SW480 (cell line): ENCODE data around the gene CCL3.
A peak's percentile ranks its signal among the peaks of the same experiment; 100 is the strongest.
"Not testable (repeated sequence)": the region's sequence is repeated elsewhere in the genome, so short reads cannot be mapped to it uniquely, and the experiment has no call there.

Experiments
- DNase-seq: peaks from one replicate; pipeline ENCODE4 v3.0.0-alpha.2; 2016; ENCODE audit warnings: low spot score

CCL3 gene

DNA sequence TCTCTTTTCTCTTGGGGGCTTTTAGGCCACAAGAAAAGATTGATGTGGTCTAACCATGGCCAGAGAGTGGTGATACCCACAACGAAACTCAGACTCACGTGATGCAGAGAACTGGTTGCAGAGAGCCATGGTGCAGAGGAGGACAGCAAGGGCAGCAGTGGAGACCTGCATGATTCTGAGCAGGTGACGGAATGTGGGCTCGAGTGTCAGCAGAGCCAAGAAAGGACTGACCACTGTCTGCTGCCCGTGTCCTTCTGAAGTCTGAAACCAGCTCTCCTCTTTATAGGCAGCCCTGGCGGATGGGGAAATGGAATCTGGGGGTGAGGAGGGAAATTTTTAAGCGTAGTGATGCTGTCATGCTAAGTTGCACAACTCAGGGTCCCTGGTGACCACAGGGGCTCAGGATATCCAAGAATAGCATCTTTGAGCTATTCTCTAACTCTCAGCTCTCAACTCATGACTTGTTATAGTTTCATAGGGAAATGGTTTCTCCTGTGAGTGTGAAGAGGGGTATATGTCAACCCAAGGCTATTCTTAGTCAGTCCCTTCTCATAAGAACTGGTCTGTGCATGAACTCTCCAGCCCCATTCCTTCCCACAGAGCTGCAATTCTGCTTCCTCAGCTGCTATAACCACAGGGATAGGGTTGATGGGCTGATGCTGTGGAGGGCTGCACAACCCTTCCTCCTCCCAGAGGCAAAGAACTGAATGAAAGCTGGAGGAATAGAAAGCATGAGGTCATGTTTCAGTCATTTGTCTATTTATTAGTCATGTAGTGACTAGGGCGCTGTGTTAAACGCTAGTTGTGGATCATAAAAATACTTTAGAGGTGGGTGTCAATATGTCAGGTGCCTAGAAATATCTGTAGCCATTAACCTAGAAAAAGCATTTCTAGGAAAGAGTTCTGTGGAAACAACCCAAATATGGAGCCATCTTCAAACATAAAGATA lies at the start of gene CCL3:
Gene CCL3, minus strand, starts transcription at position 256 of the 949 bp plus-strand sequence. Its CDS starts 85 bp downstream, at position 171.
- DNase-seq, result no peak

DNA sequence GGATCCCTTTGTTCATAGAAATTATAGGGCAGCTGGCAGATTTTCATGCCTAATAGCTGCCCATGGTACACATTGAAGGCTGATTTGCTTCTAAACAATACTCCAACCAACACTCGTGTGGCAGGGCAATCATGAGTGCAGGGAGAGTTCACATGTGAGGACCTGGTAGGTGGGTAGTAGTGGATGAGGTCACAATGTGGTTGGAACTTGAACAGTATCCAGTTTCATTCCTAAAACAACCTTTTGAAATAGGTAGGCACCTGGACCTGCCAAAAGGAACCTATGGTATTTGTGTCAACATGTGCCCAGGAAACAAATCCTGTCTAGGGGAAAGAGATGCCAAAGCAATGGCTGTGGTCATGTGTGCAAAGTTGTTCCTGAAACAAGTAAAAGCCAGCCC lies 46.5 kb upstream of the CCL3 start:
- peak; percentile 75 for DNase-seq

DNA sequence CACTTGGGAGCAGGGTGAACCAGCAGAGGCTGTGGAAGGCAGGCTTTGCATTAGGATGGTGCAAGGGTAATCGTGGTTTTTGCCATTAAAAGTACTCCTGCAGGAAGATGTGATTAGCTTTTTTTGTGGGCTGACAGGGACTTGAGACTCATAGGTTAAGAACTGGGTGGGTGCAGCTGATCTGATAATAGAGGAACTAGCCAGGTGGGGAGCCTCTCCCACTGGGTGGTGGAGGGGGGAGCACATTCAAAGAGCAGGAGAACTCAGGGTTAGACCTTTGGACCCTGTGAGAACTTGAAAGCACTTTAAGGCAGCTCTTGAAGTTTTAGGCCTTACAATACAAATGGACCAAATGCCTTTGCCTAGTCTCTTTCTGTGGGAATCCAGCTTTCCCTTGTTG lies 46.1 kb upstream of the CCL3 start:
- no peak for DNase-seq

DNA sequence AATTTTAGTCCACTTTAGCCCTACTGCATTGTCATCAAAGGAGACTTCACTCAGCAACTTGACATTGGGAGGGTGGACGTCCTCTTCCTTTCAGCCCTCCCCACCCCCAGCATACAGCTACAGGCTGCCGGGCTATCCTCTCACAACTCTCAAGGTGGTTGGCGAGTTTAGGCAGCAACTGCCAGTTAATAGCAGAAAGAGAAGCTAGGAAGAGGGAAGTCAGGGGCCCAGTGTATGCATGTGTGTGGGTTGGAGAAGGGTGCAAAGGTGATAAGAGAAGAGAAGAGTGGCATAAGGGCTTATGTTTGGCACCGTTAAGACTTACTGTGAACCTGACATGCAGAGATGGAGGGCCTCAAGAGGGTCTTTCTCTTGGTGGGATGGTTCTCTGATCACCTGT lies 45.5 kb upstream of the CCL3 start:
- no peak for DNase-seq

DNA sequence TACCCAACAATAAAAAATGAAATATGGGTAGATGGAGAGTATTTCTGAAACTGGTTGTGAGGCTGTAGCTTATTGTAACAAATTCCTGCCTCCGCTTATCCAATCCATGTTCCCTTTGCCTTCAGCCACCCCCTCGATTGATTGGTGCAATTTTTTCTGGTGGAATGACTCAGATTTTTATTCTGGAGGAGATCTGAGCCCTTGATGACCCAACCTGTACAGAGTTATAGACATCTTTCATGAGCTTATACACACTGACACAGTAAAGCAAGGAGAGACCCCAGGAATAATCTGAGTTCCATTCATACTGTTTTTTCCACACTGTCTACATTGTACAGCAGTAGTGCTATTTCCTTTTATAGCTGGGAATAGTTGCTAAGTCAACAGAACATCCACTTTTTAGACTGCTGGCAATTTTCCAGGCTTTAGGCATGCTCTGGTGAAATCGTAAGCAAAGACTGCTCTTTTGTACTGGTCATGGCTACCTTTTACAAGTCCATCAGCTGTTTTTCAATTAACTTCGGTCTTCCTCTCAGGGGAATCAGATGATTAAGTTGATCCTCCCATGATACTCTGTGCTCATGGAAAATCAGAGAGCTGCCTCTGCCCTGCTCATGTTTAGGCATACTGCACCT lies 43.8 kb upstream of the CCL3 start:
- DNase-seq, result no peak

DNA sequence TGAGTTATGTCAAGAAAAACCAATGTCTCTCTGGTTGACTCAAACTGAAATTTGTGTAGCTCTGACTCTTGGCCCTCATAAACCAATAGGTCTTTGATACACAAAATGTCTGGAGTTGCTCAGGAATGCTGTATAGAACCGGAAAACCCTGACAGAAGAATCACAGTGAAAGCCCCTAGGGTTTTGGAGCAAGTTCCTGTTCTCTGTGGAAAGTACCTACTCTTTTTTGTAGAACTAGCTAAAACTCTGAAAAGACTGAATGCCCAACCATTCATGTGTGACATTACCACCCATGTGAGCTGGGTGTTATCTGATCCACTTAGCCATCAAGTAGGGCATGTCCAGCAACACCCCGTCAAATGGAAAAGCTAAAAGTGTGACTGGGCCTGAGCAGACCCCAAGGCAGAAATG lies 42.5 kb upstream of the CCL3 start:
- DNase-seq, result no peak

DNA sequence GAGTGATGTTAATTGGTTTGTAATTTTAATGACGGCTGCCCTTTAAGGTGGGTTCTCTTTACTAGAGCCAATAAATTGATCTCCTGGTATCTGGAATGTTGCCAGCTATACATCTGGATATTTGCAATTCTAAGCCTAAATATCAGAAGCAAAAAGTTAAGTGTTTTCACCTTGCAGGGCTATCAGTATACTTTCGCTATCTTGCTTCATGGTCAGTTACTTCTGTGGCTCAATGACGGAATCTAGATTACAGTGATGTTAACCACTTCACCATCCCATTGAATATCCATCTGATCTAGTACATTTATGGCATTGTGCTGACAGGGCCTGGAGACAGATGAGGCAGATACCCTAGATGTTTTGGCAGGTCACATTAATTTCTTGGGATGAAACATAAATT lies 42.0 kb upstream of the CCL3 start:
- DNase-seq, result no peak

DNA sequence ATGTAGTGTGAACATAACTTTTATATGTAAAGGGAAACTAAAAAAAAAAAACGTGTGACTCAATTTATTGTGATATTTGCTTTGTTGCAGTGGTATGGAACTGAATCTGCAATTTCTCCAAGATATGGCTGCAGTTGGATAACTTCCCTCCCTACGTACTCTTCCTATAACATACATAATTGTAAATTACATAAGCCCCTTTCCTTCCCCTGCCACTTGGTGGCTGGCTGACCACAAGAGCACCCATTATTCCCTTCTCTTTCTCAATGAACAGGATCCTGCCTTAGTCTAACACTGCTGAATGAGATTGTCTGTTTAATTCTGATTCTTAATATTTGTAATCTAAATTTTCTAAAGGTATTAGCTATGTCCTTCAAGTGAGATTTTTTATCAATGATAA lies 41.5 kb upstream of the CCL3 start:
- peak; percentile 16 for DNase-seq

DNA sequence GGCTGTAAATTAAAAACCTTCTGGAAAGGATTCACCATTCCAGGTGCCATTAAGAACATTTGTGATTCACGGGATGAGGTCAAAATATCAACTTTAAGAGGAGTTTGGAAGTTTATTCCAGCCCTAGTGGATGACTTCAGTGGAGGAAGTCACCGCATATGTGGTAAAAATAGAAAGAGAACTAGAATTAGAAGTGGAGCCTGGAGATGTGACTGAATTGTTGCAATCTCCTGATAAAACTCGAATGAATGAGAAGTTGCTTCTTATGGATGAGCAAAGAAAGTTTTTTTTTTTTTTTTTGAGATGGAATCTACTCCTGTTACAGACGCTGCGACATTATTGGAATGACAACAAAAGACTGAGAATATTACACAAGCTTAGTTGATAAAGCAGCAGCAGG lies 40.4 kb upstream of the CCL3 start:
- no peak for DNase-seq

DNA sequence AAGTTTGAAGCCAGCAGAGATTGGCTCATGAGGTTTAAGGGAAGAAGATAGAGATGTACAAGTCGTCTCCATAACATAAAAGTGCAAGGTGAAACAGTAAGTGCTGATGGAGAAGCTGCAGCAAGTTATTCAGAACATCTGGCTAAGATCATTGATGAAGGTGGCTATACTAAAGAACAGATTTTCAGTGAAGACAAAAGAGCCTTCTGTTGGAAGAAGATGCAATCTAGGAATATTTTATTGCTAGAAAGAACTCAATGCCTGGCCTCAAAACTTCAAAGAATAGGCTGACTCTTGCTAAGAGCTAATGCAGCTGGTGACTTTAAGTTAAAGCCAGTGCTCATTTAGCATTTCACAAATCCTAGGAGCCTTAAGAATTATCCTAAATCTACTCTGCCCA lies 39.7 kb upstream of the CCL3 start:
- DNase-seq, result no peak

DNA sequence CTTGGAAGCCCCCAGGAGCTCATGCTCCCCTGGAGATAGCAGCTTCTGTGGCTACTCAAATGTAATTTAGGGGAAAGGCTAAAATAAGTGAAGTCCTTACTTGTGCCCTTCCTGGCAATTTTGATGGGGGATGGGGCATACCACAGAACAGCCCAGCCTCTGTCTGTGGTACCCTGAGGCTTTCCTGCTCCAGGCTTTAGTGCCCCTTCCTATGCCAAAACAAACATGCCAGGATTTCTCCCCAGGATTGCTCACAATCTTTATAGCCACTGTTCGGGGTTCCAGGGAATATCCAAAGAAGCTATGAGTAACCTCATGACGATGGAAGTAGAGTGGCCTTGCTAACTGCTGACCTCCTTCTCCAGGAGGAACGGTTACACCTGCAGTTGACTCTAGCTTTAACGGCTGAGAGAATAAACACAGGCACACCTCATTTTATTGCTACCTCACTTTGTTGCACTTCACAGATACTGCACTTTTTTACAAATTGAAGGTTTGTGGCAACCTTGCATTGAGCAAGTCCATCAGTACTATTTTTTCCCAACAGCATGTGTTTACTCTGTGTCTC lies 38.6 kb upstream of the CCL3 start:
- no peak for DNase-seq

DNA sequence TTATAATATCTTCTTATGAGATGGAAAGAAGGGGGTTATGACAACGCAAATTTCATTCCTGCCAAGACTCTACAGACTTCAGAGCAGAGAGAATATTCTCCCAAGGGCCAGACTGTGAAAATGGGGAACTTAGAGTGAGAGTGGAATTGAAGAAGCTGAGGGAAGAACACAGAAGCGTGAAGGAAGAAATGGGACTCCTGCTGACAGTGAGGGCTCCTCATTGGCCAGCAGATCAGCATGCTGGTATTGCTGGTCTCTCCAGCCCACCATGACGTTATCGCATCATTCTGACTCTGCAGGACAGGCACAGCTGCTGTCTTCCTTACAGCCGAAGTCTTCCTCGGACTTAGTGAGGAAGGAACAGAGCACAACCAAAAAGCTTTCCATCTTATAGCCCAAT lies 38.0 kb upstream of the CCL3 start:
- DNase-seq, result no peak

DNA sequence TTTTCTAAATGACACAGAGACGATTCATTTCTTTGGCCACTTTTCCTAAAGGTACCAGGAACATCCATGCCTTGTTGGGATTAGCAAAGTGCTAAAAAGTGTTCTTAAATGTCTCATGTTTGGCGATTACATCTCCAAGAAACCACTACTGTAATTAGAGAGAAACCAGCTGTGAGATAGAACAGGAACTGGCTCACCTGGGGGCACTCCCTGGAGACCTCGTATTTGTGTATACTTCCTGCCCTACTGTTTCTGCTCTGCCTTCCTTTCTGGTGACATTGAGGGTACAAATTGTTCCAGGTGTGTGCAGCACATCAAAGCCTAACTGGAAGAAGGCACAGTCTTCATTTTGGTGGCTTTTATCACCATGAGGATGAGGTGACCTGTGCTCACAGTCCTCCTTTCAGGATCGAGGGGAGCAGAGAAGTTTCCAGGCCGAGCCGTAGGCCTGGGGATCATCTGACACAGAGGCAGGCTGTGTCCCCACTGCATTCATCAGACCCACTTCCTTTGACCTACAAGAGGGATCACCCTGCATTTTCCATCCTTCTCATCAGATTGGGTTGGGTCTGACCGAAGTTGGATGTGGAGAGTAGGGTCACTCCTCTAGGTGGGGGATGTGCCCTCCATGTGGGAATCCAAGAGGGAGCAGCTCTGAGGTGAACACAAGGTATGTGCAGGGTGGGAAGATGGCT lies 37.4 kb upstream of the CCL3 start:
- no peak for DNase-seq

DNA sequence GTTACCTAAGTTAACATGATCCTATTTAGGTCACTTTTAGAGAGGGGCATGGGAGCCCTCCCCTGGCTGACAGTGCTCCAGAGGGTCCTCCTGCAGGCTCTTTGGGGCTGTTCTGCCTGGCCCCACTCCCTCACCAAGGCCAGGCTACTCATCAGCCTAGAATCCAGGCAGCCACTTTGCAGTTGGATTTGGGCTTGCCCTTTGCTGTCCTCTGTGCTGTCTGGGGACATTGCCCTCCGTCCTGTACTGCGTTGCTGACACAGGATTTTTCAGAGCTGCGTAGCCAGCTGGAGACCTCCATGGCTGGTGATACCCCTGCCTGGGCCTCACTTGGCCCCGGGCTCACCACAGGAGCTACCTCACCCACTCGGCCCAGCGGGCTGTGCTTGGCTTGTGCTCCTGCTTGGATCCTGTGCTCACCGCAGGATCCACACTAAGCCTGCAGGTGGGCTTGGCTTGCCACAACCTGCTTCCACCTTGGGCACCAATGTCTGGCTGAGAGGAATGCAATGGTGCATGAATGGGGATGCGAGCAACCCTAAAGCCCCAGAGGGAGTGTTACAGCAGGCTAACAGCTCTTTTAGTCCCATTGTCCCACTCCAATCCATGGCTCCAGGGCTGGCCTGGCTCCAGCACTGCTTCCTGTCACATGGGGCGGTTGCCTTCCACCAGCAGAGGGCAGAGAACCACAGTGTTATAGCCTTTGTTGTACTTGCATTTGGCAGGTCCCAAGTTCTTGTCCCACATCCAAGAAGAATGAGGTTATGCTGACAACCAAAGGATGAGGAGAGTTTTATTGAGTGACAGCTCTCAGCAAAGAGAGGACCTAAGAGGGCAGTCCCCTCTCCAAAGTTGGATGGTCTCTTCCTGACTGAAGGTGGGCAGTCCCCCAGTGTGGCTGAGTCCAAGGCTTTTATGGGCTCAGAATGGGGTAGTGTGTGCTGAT lies 35.2 kb upstream of the CCL3 start:
- DNase-seq, result no peak

DNA sequence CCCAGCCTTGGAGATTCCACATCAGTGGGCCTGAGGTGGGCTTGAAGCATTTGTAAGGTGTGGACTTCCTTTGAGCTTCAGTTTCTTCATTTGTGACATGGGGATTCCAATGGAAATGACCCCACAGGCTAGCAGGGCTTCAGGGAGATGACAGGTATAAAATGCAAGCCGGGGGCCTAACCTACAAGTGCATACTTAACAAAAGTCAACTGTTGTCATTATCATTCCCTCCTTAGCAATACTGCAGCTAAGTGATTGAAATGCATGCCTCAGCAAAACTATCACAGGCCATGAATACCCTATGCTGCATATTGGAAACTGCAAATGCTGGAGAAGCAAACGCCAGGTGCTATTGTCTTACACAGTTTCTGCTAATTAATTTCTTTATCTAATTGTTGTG lies 33.5 kb upstream of the CCL3 start:
- DNase-seq, result no peak

DNA sequence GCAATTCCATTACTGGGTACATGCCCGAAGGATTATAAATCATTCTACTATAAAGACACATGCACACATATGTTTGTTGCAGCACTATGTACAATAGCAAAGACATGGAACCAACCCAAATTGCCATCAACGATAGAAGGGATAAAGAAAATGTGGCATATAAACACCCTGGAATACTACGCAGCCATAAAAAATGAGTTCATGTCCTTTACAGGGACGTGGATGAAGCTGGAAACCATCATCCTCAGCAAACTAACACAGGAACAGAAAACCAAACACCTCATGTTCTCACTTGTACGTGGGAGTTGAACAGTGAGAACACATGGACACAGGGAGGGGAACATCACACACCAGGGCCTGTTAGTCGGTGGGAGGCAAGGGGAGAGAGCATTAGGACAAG lies 31.2 kb upstream of the CCL3 start:
- not testable (repeated sequence) for DNase-seq

DNA sequence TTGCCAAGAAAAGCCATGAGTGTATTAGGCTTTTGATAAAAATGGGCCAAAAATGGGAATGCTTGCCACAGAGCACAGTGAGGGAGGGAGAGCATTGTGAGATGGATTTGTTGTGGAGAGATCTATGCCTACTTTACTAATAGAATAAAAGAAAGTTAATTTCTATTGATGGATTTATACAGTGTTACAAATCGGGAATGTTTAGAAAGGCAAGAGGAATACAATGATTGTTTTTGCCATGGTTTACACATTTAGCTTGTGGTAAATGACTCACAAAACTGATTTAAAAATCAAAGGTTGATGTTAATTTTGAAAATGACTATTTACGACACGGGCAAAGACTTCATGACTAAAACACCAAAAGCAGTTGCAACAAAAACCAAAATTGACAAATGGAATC lies 30.3 kb upstream of the CCL3 start:
- DNase-seq, result no peak

DNA sequence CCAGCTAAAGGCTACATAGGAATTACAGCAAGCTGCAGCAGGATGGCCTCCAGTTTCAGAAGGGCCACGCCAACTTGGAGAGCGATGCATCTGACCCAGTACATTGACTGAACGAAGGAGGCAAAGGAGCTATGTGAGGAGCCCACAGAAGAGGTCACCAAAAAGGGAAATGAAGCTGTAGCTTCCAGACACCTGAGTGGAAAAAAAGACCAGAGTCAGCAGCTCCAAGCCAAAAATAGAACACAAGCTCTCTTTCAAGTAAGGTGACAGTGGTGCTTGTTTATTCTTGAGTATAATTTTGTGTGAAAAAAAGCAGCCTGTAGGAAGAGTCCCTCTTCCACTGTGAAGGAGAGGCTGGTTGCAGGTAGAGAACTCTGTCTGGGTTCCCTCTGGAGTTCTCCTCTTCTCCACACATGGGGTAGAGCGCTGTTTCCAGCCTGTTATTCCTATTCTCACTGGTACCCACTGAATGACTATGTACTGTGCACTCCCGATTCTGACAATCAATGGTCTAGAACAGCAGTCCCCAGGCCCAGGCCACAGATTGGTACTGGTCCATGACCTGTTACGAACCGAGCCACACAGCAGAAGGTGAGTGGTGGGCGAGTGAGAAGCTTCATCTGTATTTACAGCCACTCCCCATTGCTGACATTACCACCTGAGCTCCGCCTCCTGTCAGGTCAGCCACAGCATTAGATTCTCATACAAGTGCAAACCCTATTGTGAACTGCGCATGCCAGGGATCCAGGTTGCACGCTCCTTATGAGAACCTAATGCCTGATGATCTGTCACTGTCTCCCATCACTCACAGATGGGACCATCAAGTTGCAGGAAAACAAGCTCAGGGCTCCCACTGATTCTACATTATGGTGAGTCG lies 28.8 kb upstream of the CCL3 start:
- no peak for DNase-seq

DNA sequence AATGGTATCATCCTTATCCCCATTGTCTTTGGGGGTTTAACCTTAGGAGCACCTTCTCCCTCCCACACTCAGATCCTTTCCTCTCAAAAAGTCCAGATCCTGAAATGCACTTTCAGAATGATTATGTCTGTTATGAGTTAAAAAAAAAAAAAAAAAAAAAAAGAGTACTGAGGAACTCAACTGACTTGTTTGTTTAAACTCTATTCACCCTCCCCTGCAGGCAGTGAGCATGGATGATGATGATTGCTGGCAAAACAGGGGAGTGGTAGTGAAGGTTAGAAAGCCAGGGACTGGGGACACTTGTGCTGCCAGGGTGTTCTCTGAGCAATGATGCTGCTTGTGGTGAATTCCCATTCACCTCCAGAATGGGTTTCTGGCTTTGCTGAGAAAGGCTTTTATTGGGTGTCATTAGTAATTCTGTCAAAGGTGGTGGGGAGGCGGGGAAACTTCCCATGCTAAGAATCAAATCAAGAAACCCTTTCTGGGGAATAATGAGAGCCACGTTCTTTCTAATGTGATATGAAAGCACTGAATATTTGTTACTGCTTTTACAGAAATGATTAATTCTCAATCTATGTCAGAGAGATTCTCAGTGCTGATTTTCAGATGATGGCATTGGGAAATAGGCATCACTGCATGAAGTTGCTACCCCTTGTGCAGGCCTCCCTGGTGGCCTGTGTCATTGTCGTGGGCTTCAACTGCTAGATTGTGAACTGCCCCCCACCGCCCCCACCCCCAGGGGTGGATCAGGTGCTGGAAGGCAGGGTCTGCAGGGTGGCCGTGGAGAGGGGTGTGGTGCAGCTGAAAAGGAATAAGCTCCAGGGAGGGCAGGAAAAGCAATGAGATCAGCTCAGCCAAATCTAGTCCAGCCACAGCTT lies 27.8 kb upstream of the CCL3 start:
- no peak for DNase-seq

DNA sequence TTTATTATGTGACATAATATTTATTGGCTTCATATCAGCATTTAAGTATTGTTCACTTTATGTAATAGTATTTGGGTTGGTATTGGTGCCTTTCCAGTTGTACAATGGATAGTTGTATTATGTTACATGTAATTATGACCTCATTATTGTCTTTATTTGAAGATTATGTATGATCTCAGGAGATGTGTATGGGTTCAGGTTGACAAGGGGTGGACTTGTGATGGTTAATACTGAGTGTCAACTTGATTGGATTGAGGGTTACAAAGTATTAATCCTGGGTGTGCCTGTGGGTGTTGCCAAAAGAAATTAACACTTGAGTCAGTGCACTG lies 25.7 kb upstream of the CCL3 start:
- not testable (repeated sequence) for DNase-seq
